GM18507 (cell line): Measurements from ENCODE around the gene CDCP2.
"Not testable (repeated sequence)": the region's sequence is repeated elsewhere in the genome, so short reads cannot be mapped to it uniquely, and the experiment has no call there.

ENCODE experiments used
- DNase-seq: peaks from one replicate; pipeline ENCODE4 v3.0.0; 2011; ENCODE audit warnings: low read depth; ENCODE audit not compliant: insufficient read length; ENCODE audit errors: extremely low spot score
- FAIRE-seq: peaks from 2 replicates; lab custom pipeline; 2011; peaks lifted over from hg19 to GRCh38; lab: Jason Lieb, UNC

Gene CDCP2

GRCh38 chr1:54120698-54121481 is 31.9 kb downstream of the CDCP2 start:
- no peak for FAIRE-seq
- no peak for DNase-seq

GRCh38 chr1:54120018-54120697 is 32.6 kb downstream of the CDCP2 start:
- no peak for DNase-seq
- FAIRE-seq, result no peak

GRCh38 chr1:54118704-54119103 is 34.1 kb downstream of the CDCP2 start:
- FAIRE-seq (no peak), DNase-seq (no peak)

GRCh38 chr1:54117815-54118563 is 34.8 kb downstream of the CDCP2 start:
- FAIRE-seq (no peak), DNase-seq (no peak)

GRCh38 chr1:54115520-54115919 is 37.3 kb downstream of the CDCP2 start:
- DNase-seq (no peak), FAIRE-seq (no peak)

- FAIRE-seq, result no peak
- no peak for DNase-seq
Measured at GRCh38 chr1:54114955-54115354, 37.8 kb downstream of the CDCP2 start.

- no peak for DNase-seq
- FAIRE-seq, result no peak
Measured at GRCh38 chr1:54114001-54114400, 38.8 kb downstream of the CDCP2 start.

GRCh38 chr1:54112705-54113368 is 40.0 kb downstream of the CDCP2 start:
- FAIRE-seq, result no peak
- DNase-seq, result no peak

GRCh38 chr1:54112027-54112426 is 40.8 kb downstream of the CDCP2 start:
- no peak for FAIRE-seq
- DNase-seq, result no peak

GRCh38 chr1:54111624-54112023 is 41.2 kb downstream of the CDCP2 start:
- no peak for DNase-seq
- no peak for FAIRE-seq

- DNase-seq, result no peak
- no peak for FAIRE-seq
Measured at GRCh38 chr1:54110996-54111395, 41.8 kb downstream of the CDCP2 start.

GRCh38 chr1:54109129-54110090 is 43.4 kb downstream of the CDCP2 start:
- DNase-seq, result no peak
- FAIRE-seq, result no peak

GRCh38 chr1:54108156-54108555 is 44.6 kb downstream of the CDCP2 start:
- DNase-seq (no peak), FAIRE-seq (no peak)

GRCh38 chr1:54107131-54107530 is 45.7 kb downstream of the CDCP2 start:
- DNase-seq (no peak), FAIRE-seq (no peak)

GRCh38 chr1:54105736-54106269 is 47.0 kb downstream of the CDCP2 start:
- FAIRE-seq, result no peak
- DNase-seq, result no peak

GRCh38 chr1:54105080-54105479 is 47.7 kb downstream of the CDCP2 start:
- no peak for FAIRE-seq
- no peak for DNase-seq

- not testable (repeated sequence) for DNase-seq, FAIRE-seq
Measured at GRCh38 chr1:54104613-54105012, 48.2 kb downstream of the CDCP2 start.

GRCh38 chr1:54103414-54103813 is 49.4 kb downstream of the CDCP2 start:
- no peak for FAIRE-seq

GRCh38 chr1:54100500-54100899 is 52.3 kb downstream of the CDCP2 start:
- DNase-seq, result no peak
- no peak for FAIRE-seq

More at GRCh38 chr1:54103414-54103813, 49.4 kb downstream of the CDCP2 start:
- DNase-seq, result no peak
